Neutrophil (primary cell): ENCODE data around the gene LRRC4C.

ENCODE experiments used
- H3K27ac ChIP-seq: fragments of 200-600 bp; sonication (generic); 2 replicates; pipeline ENCODE4 v1.5.1; 2016; ENCODE audit warnings: mild to moderate bottlenecking, moderate library complexity
- H3K27me3 ChIP-seq: fragments of 200-600 bp; sonication (generic); 2 replicates; pipeline ENCODE4 v1.6.0; 2016; ENCODE audit warnings: mild to moderate bottlenecking
- H3K36me3 ChIP-seq: fragments of 200-600 bp; sonication (generic); 2 replicates; pipeline ENCODE4 v1.5.1; 2017
- H3K4me1 ChIP-seq, 2 experiments: fragments of 200-600 bp in 1 of 2; sonication (generic) in 1 of 2; 1 replicate in 1 of 2; 2 replicates in 1 of 2; pipeline versions ENCODE4 v1.5.1 to v1.6.1; 2013 to 2016; ENCODE audit warnings: low read depth in 1 of 2, low read length in 1 of 2, mild to moderate bottlenecking in 1 of 2, moderate library complexity in 1 of 2; ENCODE audit not compliant: control insufficient read depth in 1 of 2, insufficient read depth in 1 of 2
- H3K4me3 ChIP-seq, 2 experiments: fragments of 200-600 bp in 1 of 2; sonication (generic) in 1 of 2; 1 replicate in 1 of 2; 2 replicates in 1 of 2; pipeline ENCODE4 v1.5.1; 2013 to 2016; ENCODE audit warnings: low read depth in 1 of 2, low read length in 1 of 2, mild to moderate bottlenecking in 1 of 2, moderate library complexity in 1 of 2
- H3K9me3 ChIP-seq: fragments of 200-600 bp; sonication (generic); 2 replicates; pipeline ENCODE4 v1.5.1; 2016
- CTCF ChIP-seq: fragments of 200-600 bp; sonication (generic); IDR thresholded peaks from 2 replicates; pipeline ENCODE4 v1.5.1; 2016; ENCODE audit warnings: antibody characterized with exemption

The LRRC4C gene

GRCh38 chr11:40125054-40125453 lies 1334.4 kb downstream of the LRRC4C start:
- no peak overlapping the region for H3K4me3 ChIP-seq
- no peaks in the 10 kb centered on the region for H3K9me3 ChIP-seq
- TF ChIP-seq CTCF, result no peak
- H3K27ac ChIP-seq, result no peak overlapping the region
- H3K4me1 ChIP-seq, result no peaks in the 10 kb centered on the region
- H3K36me3 ChIP-seq, result no peaks in the 10 kb centered on the region
- H3K27me3 ChIP-seq, result no peaks in the 10 kb centered on the region

GRCh38 chr11:40119661-40120060 lies 1339.8 kb downstream of the LRRC4C start:
- no peak for TF ChIP-seq CTCF
- no peaks in the 10 kb centered on the region for H3K36me3 ChIP-seq
- no peaks in the 10 kb centered on the region for H3K27me3 ChIP-seq
- no peaks in the 10 kb centered on the region for H3K9me3 ChIP-seq
- no peaks in the 10 kb centered on the region for H3K4me1 ChIP-seq
- H3K4me3 ChIP-seq, result no peak overlapping the region
- no peak overlapping the region for H3K27ac ChIP-seq

GRCh38 chr11:40118780-40119179 lies 1340.7 kb downstream of the LRRC4C start:
- H3K4me3 ChIP-seq, result no peak overlapping the region
- no peaks in the 10 kb centered on the region for H3K9me3 ChIP-seq
- no peaks in the 10 kb centered on the region for H3K4me1 ChIP-seq
- no peak overlapping the region for H3K27ac ChIP-seq
- TF ChIP-seq CTCF, result no peak
- no peaks in the 10 kb centered on the region for H3K36me3 ChIP-seq
- no peaks in the 10 kb centered on the region for H3K27me3 ChIP-seq

- Histone ChIP-seq H3K4me1 (no peaks in the 10 kb centered on the region), H3K4me3 (no peak overlapping the region), H3K27ac (no peak overlapping the region), H3K9me3 (no peaks in the 10 kb centered on the region), H3K27me3 (no peaks in the 10 kb centered on the region), H3K36me3 (no peaks in the 10 kb centered on the region)
- no peak for TF ChIP-seq CTCF
These were observed 1341.4 kb downstream of the LRRC4C start for GRCh38 chr11:40118026-40118425.

GRCh38 chr11:40104941-40105550 lies 1354.4 kb downstream of the LRRC4C start:
- H3K27ac ChIP-seq, result no peak overlapping the region
- TF ChIP-seq CTCF, result no peak
- H3K4me3 ChIP-seq, result no peak overlapping the region
- no peaks in the 10 kb centered on the region for H3K36me3 ChIP-seq
- H3K9me3 ChIP-seq, result no peaks in the 10 kb centered on the region
- H3K4me1 ChIP-seq, result no peaks in the 10 kb centered on the region
- H3K27me3 ChIP-seq, result no peaks in the 10 kb centered on the region

GRCh38 chr11:40100781-40101180 lies 1358.7 kb downstream of the LRRC4C start:
- Histone ChIP-seq H3K27ac (no peak overlapping the region), H3K27me3 (no peaks in the 10 kb centered on the region), H3K36me3 (no peaks in the 10 kb centered on the region), H3K4me3 (no peak overlapping the region), H3K9me3 (no peaks in the 10 kb centered on the region), H3K4me1 (no peaks in the 10 kb centered on the region)
- TF ChIP-seq CTCF, result no peak
